Adipose tissue (tissue), 3 donors: ENCODE data around the gene ETS1. TPM values are rescaled to one million over a fixed set of nuclear protein-coding genes. Genes with fewer than 3 reads are reported as not detected.

Experiments used
- H3K27ac ChIP-seq: one replicate; pipeline ENCODE4 v1.5.1; 2013; ENCODE audit warnings: low read depth, low read length
- WGBS, 3 donors: extraction: QIAGEN DNeasy Blood & Tissue Kit; methylation state at CpG; one replicate each; pipeline ENCODE4 v1.1.7; 2013; 5-methylcytosine and 5-hydroxymethylcytosine counted together
- polyA plus RNA-seq, 3 donors: library from polyadenylated mRNA; stranded (reverse); fragments of 200-250 nt; gene quantifications; one replicate each; pipeline ENCODE4 v1.2.3, GENCODE V29; 2013
- donor health status: healthy with polysubstance abuse.
- donor health status: Bipolar disorder and iron deficiency.
- donor health status: healthy.

The ETS1 gene
- polyA plus RNA-seq, 3 donors = 13.7 to 89.4 (median 51.5) TPM

DNA sequence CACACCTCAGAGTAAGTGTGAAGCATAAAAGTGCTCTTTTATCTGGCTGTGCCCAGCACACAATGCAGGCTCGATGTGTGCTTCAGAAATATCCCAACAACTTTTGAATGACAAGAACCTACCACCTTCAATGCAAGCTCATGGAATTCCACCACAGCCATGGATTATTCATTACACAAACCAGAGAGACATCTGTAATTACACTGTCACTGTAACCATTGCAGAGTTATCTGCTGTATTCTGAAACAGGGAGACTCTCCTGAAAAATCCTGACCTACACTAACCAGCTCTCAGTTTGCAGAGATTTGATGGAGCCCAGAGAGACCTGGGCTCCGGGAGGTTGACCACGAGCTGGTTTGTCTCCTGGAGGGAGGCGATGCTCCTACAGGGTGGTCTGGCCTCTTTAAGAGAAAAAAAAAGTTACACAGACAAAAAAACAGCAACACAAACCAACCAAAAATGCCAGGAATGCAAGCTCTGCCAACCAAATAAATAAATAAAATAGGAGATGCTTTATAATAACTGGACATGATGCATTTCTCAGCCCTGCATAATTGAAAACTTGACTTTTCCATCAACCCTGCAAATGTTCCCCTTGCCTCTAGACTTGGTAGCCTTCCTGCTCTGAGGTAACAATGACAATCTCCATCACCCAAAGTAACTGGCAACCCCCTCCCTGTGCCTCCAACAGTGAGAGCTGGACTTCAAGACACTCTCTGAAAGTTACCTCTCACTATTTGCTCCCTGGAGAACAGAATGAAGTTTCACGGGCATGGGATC is 69.7 kb downstream of the ETS1 start:
- 58 to 62% (median 61%) methylated on average over 5 of the region's 5 CpGs for WGBS, 3 donors

DNA sequence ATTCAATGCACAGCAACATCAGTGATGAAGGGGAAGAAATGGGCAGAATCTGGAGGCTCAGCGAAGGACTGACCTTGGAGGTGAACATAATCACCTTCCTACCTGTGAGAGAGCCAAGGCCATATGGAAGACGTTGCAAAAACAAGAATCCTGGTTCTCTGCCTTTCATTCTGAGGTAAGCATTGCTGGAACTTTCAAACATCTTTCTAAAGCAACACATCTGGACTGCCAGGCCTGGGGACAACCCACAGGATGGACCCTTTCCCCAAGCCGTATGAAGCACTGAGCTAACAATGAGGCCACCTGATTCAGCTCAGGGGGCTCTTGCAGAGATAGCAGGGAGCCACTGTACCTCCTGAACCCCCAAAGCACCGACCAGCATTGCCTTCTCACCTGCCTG is 70.5 kb downstream of the ETS1 start:
- 38 to 65% (median 56%) methylated on average over 4 of the region's 4 CpGs for WGBS, 3 donors
- H3K27ac ChIP-seq = no peak overlapping the region

More for the DNA sequence above, 69.7 kb downstream of the ETS1 start:
- H3K27ac ChIP-seq = no peak overlapping the region

DNA sequence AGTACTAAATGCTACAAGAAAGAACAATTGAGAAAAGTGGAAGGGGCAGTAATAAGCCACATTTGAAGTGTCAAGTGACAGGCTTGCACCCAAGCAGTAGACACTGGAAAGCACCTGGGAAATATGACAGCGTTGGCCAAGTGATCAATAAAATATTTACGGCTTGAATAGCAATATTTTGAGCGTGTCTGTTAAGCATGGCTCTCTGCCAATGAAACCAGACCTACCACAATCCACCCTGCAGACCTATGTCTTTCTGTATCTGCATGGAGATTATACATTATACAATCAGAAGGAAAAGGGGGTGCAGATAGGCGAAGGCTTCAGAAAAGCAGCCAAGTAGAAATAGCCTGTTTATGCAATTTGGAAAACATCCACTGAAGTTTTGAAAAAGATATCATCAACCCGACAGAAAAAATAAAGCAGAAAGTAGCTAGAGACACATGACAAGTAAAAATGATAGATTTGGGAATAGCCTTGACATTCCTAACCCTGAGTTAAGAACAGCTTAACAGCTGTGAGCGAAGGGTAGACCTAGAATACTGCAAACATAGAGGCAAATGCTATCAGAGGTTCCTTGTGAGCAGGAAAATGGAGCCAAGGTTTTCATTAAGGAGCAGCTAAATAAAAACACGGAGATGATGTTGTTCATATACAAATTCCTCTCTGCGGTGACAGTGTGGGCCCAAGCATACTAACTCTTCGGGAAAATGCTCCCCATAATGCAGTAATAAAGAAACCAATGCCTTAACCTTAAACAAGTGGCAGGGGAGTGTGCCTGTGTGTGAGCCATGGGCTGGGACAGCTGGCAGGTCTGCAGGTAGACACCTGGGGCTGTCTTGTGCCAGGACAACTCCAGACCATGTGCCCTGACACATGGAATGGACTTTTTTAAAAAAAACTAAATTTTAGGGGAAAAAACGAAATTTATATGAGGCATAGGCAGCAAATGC is 71.3 kb downstream of the ETS1 start:
- 14 to 55% (median 39%) methylated on average over 10 of the region's 10 CpGs for WGBS, 3 donors
- H3K27ac ChIP-seq = no peak overlapping the region

DNA sequence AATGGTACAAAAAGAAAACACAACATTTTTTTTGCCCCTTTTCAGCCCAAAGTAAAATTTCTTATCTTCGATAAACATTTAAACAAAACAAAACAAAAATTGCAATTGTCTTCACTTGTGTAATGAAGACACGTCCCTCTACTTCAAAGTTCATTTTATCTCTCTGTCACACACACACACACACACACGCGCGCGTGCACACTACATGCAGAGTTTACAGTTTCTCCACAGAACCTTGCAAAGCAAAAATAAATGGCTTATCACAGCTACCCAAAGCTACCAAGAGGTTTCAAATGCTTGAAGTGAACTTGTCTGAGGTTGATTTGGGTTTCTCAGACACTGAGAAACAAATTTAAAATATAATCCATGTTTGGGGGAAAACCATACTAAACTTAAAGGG is 72.3 kb downstream of the ETS1 start:
- WGBS, 3 donors = 55 to 68% (median 61%) methylated on average over 6 of the region's 6 CpGs
- H3K27ac ChIP-seq = no peak overlapping the region

DNA sequence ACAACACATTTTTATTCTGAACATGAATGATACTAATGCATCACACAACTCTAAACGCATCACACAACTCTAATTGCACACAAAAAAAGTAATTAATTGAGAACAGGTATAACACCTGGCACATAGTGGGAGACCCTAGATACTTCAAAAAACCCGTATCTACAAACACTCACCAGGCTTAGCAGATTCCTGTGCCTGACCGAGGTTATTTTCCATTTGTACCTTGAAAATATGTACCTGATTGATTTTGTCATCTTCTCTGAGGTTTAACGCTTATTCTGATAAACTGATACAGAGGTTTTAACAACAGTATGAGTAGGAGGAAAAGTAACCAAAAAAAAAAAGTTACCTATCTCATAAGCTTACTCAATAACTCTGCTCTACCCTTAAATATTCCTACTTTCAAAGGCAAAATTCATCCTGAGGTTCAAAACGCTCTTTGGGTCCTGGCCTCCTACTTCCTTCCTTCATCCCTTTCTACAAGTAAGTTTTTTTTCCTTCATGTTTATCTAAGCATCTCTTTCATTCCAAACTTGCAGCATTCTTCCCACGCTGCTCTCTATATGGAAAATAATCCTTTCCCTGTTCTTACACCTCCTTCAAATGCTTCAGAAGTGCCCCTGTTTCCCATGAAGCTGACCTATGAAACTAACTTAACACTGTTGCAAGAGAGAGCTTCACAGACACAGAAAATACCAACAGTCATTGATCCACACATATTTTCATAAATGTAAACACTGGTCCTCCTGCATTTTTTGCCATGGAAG is 73.3 kb downstream of the ETS1 start:
- H3K27ac ChIP-seq = no peak overlapping the region
- WGBS, 3 donors = 70 to 77% (median 73%) methylated on average over 6 of the region's 6 CpGs

DNA sequence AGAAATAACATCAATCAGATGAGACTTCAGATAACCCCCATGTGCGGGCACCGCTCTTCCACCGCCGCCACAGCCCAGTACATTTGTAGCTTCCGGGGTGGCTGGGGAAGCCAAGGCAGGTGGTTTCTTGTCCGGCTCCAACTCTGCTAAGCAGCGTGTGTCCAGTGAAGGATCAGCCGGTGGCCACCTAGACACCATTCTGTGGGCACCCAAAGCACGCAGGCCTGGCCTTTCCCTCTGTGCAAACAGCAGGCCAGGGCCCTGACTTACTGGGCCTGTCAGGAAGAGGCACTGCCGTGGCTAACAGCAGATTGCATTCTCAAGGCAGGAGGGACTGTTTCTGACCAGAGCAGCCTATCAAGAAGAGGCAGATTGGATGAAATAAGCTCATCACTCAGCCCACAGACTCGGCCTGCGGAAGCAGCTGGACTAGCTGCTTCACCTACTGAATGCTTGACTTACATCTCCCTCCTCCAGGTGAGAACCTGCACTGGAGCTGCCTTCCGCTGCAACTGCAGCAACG is 74.8 kb downstream of the ETS1 start:
- WGBS, 3 donors = 70 to 79% (median 73%) methylated on average over 14 of the region's 14 CpGs

DNA sequence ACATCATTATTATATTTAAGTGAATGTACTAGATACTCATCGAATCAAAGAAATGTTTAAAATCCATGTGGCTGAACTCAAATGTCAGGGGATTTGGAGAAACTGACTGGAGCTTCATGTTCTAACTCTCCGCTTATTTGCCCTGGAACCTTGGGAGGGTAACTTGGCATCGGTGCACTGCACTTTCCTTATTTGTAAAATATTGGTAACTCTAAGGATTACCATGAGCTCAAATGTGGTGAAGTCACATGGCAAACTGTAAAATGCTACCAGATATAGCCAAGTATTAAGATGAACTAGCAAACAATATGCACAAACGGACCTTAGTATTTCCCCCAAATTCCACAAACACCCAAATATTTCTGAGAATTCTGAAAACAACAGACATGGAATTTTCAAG is 75.6 kb downstream of the ETS1 start:
- H3K27ac ChIP-seq = no peak overlapping the region
- 50 to 63% (median 54%) methylated on average over 4 of the region's 4 CpGs for WGBS, 3 donors

More for the DNA sequence above, 74.8 kb downstream of the ETS1 start:
- H3K27ac ChIP-seq = no peak overlapping the region

DNA sequence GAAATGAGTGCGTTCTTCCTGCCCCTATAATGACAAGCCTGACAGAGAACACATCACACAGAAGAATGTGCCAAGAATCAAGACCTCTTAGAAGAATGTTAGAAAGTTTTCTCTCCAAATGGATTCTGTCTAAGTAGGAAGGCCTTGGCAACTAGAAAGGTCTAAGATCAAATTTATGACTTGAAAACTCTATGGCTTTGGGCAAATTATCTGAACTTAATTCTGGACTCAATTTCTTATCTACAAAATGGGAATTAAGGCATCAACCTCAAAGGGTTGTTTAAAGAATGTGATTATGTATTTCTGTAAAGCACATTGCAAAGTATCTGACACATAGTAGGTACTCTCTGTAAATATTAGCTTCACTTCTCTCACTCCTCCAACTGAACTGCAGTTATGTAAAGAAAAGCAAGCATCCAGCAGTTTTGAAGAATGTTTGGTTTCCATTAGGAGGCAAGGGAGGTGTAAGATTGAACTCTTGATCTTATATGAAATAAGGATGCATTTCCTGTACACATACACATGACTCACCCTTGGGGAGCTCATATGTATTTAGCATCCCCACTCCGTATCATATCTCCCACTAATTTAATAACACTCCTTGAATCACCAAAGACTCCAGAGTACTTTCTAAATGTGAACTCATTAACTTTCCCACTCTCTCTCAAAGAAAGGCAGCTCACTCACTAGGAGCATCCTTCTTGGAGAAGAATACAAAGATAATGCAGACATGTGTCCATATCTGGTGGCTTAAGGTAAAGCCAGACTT is 77.6 kb downstream of the ETS1 start:
- WGBS, 3 donors = 71 to 82% (median 81%) methylated on average over 2 of the region's 2 CpGs
- no peak overlapping the region for H3K27ac ChIP-seq

DNA sequence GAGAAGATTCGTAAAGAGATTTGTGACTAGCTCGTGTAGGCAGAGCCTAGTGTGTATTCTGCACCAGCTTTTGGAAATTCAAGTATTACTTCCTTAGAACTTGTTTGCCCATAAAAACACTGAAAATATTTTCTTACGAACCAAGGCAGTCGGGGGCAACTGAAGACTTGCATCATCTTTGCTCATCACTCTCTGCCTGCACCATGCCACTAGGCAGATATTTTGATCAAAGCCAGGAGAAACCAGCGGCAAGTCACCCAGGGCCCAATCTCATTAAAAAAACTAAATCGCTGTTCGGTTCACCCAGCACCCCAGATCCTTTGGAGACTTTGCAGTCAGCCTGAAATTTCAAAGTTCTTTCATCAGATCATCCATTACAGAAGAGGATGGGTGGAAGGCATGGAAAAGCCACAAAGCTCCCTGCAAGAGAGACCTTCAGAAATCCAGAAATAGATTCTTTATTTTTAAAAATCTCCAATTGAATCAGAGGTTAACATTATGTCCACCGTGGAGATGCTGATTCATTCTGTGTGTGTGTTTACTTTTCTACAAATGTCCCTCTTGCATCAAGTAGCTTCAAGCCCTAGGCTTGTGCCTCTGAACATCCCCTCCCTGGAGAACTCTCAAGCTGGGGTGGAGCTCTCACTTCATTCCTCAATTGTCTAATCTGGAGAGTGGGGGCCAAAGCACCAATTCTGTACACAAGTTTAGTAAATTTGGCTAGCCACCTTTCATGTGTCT is 78.4 kb downstream of the ETS1 start:
- H3K27ac ChIP-seq = no peak overlapping the region
- WGBS, 3 donors = 65 to 78% (median 70%) methylated on average over 8 of the region's 8 CpGs

DNA sequence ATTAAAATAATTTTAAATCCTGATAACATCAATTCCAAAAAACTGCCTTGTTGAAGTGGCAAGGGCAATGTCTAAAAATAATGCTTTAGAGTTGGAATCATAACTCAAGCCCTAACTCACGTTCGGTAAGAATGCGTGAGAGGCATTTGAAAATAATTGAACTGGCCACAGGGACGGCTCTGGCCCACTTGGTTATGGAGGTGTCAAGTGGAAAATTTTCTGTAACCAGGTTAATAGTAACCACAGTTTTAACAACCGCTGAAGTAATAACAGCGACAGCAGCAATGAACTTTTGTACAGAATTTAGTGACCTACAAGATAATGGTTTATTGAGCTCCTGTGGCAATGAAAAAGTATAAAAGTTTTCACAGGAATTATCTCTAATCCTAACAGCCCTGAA is 79.4 kb downstream of the ETS1 start:
- H3K27ac ChIP-seq = no peak overlapping the region
- WGBS, 3 donors = 46 to 68% (median 54%) methylated on average over 6 of the region's 6 CpGs

DNA sequence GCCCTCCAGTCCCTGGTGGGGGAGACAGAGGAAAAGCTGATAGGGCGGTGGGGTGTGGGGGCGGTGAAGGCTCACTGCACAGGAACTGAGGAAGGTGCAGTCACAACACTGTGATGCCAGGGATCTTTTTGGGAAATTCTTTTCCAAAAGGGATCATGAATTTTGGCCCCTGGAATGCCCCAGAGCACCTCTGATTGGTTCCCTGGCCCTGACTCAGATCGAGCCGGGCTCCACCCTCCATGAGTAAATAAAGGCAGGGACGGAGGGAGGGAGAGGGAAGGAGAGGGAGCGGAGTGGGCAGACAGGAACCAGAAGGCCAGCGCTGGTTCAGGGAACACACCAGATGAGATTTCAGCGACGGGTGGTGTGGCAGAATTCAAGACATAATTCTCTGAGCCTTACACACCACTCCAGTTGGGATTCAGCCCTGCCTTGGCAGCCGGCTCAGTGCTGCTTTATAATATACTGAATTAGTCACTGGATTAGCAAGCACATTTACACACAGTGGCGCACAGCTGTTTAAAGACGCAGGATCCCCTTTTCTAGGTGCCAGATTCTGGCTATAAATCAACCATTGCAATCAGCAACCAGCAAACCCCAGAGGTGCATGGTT is 80.3 kb downstream of the ETS1 start:
- H3K27ac ChIP-seq = peak overlapping the region; percentile 56
- 8 to 13% (median 9%) methylated on average over 12 of the region's 12 CpGs for WGBS, 3 donors

DNA sequence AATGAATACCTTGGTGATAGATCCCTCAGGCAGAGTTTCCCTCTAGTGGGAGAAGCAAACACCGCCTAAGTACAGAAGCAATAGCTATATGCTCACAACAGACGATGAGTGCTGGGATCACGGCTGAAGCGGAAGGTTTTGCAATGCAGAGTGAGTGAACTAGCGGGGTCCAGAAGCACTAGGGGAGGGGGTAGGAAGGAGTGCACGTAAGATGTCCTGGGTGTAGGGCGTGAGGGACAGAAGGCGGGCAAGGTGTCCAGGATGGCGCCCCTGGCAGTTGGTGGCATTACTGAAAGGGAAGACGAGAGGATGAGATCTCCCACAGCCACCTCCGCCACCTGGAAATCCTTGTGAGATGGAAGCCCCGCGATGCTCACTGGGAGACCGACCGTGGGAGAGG is 81.0 kb downstream of the ETS1 start:
- peak overlapping the region; percentile 56 for H3K27ac ChIP-seq
- 68 to 87% (median 78%) methylated on average over 15 of the region's 15 CpGs for WGBS, 3 donors

DNA sequence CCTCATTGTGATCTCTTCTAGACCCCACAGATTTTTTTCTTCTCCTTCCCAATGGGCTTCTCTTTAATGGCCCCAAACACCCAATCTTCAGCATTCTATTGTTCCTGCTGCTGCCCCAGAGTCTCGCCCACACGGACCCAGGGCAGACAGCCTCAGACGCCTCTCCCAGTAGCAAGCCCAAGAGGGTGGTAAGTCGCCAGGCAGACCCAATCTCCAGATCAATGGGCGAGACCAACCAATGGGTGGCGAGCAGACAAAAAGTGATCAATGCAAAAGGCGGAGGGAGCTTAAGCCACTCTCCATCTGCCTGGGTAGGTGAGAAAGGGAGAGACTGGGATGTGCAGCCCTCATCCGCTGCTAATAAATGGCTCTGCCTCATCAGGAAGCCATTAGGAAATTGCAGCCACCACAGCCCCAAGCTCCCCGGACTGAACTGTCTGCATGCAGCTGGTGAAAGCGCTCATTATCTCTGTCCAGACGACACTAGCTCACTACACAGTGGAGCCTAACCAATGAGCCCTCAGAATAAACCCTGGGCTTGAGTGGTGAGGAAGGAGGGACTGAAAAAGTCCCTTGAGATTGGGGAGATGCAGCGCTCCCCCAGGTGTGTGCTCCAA is 81.8 kb downstream of the ETS1 start:
- H3K27ac ChIP-seq = no peak overlapping the region
- 71 to 87% (median 73%) methylated on average over 12 of the region's 12 CpGs for WGBS, 3 donors

DNA sequence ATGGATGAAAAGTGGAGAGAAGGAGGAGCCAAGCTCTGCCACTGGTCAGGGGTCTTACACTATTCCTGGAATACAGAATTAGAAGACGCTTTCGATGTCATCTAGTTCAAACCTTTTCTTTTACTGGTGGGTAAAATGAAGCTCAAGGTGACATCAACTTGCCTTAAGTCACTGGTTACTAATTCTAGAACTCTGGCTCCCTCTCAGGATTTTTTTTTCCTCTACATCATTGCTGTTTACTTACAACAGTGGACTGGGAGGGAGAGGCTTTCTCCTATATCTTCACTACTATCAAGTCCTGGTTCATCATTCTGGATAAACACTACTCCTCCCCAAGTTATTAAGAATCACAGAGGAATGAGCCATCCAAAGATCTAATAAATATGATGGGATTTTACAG is 82.9 kb downstream of the ETS1 start:
- H3K27ac ChIP-seq = no peak overlapping the region
- WGBS, 3 donors = 80 to 94% (median 86%) methylated on average over 2 of the region's 2 CpGs

DNA sequence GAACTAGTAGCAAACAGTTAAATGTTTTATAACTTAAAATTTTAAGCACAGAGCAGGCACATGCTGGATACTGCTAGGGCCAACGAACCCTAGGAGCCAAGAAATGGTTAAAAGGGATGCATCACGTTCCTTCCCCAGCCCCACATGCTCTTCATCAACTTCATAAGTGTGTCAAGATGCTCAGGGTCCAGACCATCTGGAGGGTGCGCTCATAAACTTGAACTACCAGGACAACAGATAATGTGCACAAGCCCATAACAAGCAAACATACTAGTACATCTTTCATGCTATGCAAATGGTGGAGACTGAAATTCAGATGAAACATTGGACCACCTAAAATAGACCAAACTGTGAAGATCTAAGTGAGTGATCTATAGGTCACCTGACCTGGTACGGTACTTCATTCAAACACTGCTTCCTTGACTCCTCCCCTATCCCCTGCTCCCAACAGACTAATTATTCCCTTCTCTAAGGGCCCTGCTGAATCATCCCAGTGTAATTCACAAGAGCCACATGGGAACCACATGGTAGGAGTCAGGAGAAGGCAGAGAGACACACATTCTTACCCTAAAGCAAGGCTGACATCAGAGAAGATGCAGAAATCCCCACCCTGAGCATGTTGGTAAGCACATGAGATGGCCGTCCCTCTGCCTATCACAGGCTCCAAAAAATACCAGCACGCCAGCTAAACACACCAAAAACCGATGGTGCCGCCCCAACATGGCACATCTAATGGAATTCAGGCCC is 83.9 kb downstream of the ETS1 start:
- H3K27ac ChIP-seq = no peak overlapping the region

DNA sequence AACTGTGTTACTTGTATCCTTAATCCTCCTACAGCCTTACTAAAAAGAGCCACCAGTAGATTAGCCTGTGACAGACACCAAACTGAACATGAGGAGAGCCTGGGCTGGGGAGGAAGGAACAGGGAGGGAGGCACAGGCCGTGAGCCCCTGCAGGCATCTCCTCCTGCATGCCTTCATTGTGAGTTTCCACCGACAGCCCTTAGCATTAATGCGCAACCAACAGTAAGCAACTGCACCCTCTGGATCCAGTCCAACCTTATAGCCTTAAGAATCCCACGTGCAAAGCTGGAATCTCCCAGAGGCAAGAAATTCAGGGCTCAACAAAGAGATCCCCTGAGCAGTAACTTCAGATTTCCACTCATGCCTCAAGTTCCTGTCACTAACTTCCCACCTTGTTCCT is 84.6 kb downstream of the ETS1 start:
- WGBS, 3 donors = 44 to 67% (median 51%) methylated on average over 4 of the region's 4 CpGs
- no peak overlapping the region for H3K27ac ChIP-seq

More for the DNA sequence above, 83.9 kb downstream of the ETS1 start:
- 70 to 80% (median 72%) methylated on average over 8 of the region's 8 CpGs for WGBS, 3 donors
